HG02642 (cell line): Measurements from ENCODE around the gene ARFGAP1.

Experiments used
- ATAC-seq: cut with Tn5 transposase; IDR thresholded peaks from one replicate; pipeline ENCODE4 v1.9.1; 2021; ENCODE audit warnings: mild to moderate bottlenecking; ENCODE audit not compliant: unreplicated experiment, poor library complexity

The ARFGAP1 gene

DNA sequence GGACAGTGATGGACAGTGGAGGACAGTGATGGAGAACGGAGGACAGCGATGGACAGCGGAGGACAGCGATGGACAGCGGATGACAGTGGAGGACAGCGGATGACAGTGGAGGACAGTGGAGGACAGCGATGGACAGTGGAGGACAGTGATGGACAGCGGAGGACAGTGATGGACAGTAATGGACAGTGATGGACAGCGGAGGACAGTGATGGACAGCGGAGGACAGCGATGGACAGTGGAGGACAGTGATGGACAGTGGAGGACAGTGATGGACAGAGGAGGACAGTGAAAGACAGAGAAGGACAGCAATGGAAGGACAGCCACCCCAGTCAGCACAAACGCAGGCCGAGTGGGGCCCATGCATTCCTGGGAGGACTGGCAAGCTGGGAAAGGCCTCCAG, 15.0 kb upstream of the ARFGAP1 start:
- ATAC-seq, result no peak

DNA sequence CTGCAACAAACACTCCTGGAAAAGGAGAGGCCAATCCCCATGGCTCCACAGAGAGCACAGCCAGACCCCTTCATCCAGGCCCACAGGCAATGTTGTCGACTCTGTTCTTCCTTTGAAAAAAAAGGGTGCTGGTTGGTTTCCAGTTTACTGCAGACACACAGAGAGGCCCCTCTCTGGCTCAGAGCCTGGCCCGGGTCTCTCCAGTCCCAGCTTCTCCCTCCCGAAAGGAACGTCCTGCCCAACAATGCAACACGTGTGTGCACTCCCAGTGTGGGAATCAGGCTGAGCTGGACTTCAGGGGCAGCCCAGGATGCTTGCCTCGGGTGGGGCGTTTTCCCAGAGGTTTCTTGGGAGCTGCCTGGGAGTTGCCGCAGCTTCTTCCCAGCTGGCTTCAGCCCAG, 13.8 kb upstream of the ARFGAP1 start:
- no peak for ATAC-seq

DNA sequence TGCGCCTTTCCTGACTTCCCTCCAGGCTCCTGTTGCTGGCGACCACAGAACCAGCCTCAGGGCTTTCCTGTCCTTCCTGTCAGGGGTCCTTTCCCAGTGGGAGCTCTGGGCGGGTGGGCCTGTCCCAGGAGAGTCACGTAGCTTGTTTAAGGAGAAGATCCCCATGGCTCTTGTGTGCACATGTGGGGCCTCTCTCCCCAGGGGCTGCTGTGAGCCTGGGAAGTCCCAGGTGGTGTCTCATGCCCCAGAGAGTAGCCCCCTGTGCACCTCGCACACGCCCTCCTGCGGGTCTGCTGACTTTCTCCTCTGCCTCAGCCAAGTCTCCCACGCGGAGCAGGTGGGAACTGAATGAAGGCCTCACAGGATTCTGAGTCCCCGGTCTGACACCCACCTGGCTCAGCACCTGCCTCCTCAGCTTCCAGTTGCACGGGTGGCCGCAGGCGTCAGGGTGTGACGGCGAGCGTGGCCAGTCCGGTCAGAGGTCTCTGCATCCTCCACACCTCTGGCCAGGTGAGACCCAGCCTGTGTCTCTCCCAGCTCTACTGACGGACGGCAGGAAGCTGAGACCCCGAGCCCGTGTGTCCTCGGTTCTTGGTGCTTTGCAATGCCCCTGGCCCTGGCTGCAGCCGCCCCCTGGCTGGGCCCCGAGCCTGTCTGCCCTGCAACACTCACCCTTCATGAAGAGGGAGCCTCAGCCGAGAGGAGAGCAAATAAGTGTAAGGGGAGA, 12.7 kb upstream of the ARFGAP1 start:
- ATAC-seq, result no peak

DNA sequence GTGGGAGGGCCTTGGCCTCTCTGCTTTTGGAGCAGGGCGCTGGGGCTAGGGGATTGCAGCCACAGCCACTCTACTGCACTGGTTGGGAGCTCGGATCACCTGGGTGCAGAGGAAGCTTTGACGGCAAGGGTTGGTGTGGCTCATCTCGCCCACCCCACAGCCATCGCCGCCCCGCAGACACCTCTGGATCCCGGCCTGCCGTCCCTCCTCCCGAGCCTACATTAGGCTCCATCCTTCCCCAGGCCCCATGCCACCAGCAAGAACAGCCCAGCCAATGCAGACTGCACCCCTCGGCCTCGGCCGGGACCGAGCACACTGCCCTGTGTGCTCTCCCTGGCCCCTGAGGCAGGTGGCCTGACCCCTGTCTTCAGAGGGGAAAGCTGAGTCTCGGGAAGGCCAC, 12.1 kb upstream of the ARFGAP1 start:
- no peak for ATAC-seq

DNA sequence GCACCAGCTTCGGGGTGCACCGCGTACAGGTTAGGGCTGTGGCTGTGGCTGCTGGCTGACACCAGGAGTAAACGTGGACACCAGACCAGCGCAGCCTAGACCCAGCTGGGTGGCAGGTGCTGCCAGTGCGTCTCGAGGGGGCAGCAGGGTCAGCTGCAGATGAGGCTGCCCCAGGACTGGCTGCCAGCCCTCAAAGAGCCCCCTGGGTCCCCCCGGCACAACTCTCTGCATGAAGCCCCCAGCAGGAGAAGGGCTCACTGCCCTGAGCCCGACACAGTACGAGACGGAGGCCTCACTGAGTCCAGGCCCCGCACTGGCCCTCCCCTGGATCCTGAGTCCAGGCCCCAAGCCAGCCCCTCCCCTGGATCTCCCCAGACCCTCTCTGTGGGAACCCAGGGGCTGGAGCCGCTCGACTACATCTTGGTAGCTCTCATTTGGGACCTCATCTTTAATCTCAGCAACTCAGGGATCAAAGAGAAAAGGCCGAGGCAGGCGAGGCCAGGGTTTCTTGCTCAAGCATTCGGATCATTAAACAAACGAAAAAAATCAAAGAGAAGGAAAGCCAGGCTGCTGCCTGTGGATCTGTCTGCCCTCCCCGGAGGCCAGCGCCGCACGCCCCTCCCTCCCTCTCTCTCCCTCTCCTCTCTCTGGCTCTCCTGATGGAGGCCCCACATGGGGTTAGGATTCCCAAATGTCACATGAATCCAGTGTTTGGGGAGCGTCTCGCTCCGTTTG, 11.4 kb upstream of the ARFGAP1 start:
- ATAC-seq, result no peak

DNA sequence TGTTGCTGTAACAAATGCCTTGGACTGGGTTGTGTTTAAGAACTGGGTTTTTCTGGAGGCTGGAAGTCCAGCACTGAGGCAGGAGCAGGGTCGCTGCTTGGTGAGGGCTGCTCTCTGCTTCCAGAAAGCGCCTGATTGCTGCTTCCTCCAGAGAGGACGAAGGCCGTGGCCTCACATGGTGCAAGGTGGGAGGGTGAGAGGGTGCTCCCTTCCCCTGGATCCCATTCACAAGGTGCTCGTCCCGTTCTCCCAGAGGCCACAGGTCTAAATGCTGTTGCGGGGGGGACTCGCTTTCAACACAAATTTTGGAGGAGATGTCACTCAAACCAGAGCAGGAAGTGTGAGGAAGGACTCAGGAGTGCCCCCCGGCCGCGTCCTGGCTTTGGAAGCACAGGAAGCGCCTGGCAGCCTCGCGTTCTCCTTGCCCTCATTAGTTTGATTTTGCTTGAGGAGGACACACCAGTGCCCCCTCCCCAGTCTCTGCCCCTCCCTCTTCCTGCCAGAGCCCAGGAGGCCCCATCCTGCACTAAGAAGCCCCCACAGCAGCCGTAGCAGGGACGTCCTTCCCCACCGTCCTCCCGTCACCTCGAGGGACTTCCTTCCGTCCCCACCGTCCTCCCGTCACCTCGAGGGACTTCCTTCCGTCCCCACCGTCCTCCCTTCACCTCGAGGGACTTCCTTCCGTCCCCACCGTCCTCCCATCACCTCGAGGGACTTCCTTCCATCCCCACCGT, 10.7 kb upstream of the ARFGAP1 start:
- no peak for ATAC-seq

DNA sequence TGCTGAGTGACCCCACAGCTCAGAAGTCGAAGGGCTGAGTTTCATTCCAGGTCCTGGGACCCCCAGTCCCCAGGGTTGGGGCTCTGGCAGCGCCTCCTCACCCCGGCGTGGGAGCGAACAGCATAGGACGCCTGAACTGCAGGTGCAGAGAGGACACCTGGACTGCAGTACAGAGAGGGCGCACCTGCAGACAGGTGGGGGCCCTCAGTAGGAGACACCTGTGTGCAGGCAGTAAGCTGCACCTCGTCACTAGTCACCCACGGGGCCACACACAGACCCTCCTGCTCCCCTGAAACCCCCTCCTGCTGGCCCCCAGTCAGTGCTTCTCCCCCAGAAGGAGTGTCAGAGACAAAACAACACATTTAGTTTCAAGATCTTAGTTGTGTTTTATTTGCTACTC, 9.8 kb upstream of the ARFGAP1 start:
- ATAC-seq, result no peak

DNA sequence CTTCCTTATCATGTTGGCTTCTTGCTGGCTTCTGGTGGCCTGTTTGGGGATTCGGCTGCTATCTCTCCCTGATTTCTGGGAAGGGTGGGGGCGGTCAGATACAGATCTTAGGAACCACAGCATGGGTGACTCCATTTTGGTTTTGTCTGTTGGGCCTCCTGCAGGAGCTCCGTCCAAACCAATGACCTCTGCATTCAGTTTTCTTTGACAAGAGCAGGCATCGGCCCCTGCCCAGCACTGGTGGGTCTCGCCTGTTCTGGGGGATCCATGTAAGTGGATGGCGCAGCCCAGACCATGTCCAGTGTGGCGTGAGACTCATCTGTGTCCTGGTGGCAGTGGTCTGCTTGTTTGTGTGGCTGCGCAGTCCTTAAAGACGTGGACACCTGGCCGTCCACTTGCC, 8.6 kb upstream of the ARFGAP1 start:
- no peak for ATAC-seq

DNA sequence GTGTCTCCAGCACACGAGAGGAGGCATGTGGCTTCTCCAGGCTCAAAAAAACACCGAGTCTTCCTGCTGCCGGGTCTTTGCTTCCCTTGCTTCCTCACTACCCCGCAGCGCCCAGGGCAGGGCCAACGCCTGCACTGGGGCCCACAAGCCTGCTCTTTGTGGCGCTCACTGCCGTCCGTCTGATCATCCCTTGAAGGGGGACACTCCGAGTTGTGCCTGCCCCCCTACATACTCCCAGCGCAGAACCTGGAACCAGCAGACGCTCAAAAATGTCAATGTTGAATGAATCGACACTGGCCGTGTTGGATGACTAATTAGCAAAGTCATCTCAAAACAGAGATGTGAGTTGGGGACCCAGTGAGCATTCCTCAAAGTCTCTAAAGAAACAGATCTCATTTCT, 8.1 kb upstream of the ARFGAP1 start:
- no peak for ATAC-seq

DNA sequence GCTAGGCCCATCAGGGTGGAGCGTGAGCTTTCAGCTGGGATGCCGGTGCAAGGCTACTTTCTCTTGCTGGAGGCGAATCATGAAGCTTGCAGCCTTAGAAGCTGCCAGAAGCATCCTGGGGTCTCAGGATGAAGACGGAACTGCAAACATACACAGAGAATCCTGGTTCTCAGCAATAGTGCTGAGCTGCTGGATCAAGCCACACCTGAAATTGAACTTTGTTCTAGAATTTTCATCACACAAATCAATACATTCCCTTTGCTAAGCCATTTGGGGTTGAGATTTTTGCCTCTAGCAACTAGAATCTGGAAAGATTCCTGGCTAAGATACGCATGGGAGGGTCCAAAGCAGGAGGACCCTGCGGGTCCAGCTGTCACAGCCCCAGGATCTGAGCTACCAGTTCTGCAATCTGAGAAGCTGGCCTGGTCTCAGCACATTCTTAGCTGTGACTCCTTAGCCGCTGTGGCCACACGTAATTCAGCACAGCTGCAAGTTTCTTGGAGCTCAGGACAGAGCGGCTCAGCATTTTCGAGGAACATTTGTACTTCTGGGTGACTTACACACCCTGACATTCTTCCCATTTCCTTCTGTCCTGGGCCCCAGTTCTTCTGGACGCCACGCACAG, 6.6 kb upstream of the ARFGAP1 start:
- ATAC-seq, result no peak

DNA sequence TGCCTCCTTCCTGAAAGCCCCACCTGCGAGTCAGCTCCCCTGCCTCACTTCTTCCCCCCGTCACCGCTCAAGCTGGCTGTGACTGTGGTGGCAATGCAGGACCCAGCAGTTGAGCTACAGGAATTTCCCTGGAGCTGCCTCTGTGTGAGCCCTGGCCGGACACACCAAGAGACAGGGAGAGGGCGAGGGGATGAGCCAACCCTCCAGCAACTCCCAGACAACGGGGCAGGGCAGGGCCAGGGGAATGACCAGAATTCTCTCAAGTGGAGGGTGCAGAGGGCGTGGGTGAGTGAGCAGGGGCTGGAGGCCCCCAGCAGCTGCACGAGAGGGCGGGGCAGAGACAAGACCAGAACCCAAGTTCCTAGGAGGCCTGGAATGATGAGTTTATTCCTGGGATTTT, 4.9 kb upstream of the ARFGAP1 start:
- ATAC-seq, result no peak

DNA sequence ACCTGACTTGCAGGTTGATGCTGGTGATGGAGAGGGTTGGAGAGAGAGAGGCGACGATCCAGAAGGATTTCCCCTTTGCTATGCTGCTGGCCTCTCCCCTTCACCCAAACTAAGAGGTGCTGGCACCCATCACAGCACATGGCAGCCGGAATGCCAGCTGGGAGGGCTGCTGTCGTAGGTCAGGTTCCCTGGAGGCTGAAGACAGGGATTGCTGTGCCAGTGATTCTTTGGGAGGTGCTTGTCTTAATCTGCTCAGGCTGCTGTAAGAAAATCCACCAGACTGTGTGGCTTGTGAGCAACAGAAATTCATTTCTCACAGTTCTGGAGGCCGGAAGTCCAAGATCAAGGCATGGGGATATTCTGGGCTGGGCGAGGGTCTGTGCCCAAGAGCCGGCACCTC, 4.4 kb upstream of the ARFGAP1 start:
- ATAC-seq, result no peak

DNA sequence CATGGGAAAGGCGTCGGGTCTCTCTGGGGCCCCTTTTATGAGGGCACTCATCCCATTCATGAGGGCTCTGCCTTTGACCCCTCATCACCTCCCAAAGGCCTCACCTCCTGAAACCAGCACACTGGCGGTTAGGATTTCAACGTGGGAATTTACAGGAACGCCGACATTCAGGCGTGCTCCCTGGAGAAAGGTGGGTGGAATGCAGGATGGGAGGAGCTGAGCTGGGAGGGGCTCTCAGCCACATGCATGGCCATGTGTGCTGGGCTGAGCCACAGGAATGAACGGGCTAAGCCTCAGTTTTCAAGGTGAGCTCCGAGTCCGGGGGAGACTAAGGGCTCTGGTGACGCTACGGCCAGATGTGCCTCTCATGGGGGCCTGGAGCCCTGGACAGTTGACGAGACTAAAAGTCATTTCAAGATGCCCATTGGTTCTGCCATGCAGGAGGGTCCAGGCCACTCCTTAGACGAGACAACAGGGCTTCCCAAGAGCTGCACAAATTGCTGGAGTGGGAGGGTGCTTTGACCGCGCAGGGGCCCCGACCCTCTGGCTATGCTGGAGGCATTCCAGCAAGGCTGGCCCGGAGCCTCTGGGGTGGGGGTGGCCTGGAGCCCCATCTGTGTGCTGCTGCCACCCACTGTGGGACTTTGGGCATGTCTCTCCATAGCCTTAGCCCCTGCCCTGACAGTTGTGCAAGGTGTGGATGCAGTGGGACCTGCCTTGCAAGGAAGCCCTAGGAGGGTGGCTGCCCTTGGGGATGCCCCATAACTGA, 3.8 kb upstream of the ARFGAP1 start:
- no peak for ATAC-seq

DNA sequence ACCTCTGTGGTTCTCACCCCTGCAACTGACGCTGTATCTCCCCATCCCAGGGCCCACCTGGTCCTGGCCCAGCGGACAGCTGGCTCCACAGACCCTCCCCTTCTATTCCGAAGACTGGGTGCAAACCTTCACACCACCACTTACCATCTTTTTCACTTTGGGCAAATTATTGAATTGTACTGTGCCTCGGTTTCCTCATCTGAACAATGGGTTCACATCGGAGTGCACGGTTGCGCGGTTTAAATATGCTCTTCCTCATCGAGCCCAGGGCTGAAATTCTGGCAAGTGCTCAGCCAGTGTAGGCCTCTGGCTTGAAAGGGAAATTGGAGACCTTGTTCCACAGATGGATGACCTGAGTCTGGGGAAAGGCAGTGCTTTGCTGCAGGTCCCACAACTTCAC, 2.9 kb upstream of the ARFGAP1 start:
- ATAC-seq, result no peak

DNA sequence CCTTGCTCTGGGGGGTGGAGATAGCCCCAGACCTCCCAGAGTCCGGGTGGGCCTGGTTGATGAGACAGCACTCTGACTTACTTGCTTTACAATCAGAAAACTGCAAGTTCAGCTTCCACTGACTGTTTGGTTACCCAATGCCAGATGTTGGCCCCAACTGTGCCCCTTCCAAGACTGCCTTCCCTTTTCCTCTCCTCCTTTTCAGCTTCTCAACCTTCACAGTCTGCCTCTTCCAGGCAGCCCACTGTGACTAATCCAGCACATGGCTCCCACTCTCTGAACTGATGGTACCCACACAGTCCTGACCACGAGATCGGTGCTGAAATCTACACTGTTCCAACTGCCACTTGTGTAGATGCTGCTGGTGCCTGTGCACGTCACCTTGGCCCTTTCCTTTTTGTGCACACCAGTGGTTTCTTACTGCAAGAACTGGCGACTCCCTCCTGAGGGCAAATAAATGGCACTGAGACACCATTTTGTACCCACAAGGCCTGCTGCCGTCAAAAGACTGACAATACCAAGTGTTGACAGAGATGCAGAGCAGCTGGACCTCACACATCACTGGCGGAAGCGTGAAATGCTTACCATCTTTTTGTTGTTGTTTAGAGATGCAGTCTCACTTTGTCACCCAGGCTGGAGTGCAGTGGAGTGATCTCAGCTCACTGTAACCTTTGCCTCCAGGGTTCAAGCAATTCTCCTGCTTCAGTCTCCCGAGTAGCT, 1.8 kb upstream of the ARFGAP1 start:
- no peak for ATAC-seq

DNA sequence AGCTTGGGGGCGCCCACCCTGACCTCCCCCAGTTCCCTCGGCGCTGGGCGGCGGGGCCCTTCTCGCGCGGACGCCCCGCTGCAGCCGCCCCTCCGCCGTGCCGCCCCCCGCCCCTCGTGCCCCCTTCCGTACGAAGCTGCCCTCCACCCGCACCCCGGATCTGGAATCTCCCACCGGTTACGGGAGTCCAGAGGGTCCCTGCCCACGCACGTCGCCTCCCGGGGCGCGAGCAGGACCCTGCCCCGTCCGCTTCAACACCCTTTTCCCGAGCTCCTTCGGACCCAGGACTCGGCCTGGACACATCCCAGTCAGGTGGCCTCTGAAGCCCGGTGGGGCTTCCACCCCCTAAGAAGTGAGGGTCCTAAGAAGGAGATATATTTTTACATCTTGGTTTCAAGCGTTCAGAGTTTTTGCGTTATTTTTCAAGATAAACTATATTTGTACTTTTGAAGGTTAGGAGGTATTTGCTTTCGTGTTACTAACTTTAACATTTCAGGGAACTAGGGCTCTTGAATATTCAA, 506 bp downstream of the ARFGAP1 start:
- ATAC-seq, result no peak

DNA sequence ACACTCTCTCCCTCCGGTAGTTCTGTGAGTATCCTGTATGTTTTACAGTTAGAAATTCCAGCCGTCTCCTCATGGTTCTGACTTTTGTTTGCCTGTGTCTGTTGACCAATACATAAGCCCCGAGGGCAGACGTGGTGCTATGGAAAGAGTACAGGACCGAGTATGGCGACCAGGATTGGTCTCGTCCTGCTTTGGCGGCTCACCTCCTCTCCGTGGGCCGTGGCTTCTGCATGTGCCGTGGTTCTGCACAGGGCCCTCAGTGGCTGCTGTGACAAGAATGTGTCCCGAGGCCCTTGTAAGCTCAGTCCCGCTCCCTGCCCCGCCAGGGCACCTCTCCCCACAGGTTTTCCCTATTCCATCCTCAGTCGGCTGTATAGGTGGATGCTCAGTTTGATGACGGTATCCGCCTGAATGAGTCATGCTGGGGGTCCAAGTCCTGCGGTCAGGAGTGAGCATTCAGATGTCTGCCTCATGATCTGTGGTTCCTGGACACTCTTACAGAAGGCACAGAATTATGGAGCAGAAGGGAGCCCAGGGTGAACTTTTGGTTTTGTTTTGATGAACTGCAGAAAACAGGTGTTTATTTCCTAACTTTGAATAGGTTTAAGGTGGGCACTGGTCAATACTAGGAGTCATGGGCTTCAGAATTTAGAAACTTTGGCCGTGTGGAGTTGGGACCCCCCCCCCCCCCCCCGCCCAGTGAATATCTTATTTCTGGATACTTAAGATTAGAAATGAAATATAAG, 1.2 kb downstream of the ARFGAP1 start:
- ATAC-seq, result no peak

DNA sequence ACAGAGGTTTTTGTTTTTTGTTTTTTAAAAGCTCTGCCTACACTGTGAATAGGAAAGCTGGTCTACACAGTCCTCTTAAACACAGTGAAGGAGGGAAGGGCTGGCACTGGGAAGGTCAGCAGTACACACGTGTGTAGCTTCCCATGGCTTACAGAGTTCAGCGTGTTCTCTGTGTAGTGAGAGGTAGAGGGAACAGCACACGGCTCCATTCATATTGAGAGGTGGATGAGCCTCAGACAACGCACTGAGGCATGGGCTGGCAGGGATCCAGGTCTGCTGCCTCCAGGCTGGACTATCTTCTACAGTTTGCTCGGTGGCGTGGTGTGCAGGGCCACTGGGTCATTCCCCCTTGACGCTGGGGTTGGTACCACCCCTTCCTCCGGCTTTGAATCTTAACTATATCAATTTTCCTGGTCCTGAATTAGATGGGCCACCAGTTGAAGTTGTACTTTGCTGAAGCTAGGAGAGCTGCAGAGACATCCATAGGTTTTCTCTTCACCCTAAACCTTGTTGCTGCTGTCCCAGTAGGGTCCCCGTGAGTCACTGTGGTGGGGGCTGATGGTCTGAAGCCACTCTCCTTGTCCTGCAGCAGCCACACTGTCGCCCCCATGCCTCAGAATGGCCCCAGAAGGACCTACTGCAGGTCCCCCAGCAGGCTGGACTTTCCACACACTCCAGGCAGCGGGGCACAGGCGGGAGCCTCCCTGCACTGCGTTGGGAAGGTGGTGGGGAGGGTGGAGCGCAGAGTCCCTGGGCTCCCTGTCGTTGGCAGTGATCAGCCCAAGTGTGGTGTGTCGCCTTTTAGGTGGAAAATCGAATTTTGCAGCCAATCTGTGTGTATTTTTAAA, 2.0 kb downstream of the ARFGAP1 start:
- ATAC-seq, result no peak
